Measurements from ENCODE around the gene DSE.

DSE gene

DNA sequence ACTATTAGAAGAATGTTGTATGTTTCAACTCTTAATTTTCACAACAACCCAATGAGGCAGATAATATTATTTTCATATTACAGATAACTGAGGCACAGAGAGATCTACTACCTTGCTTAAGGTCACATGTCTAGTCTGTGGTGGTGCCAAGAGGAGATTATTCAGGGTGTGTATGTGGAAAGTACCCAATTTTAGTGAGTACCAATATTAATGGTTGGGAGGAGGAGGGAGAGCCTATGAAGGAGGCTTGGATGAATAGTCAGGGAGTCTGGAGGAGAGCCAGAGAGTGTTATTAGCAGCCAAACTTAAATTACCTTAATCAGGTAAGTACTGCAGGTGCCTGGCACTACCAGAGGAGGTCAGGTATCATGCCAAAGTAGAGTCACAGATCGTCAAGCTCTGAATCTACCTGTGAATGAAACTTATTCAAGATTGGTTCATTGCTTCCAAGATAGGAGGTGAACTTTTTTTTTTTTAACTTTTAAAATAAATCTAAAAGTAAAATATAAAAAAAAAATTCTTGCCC lies 79.5 kb downstream of the DSE start:
- DNase-seq: no peak

DNA sequence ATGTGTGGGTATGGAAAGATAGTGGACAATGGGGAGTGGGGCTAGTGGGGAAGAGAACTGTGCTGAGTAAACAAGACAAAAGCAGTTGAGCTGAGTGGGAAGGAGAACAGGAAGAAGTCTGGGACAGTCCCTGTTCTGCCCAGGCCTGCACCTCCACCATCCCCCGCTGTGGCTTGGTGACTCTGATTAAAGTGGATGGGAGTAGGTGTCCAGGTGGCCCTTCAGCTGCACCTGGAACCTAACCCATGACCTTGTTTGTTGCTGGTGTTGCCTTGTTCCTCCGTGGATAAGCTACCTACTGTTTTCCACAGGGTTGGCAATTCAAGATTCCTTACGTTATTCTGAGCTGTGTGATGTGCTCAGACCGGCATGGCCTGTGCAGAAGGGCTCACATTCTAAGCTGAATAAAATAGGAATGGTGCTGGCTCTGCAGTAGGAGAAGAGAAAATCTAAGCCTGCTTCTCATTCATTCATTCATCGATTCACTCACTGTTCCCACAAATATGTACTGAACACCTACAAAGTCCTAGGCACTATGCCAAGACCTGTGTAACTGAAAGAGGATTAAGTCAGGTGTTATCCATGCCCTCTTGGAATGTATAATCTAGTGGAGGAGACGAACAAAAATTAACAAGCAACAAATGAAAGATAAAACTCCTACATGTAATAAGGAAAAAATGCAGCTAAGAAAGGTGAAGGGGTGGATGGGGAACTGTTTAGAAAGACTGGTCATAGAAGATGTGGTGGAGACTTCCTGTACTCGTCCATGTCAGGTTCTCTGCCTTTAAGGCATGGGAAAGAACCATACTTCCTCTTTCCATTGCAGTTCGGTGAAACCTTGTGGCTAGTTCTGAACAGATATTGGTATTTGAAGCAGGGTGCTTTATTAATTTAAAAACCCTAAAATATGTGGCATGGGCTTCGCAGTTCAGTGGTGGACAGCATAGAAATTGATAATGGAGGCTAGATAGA lies 80.3 kb downstream of the DSE start:
- peak; percentile 68 for DNase-seq

DNA sequence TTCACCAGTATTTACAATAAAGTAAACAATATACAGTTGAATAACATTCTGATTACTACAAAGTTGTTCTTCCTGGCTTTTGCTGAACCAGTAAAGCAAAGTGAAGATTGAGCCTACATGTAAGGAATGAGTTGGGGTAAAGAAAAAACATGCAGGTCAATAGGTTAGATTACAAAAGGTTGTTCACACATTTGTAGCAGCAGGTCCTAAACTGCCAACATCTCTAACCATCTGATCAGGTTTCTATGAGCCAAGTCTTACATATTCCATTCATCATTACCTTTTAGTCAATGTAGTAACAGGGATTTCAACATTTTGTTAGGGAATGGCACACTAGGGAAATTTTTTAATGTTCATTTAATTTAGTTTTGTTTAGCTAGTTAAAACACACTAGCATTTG lies 81.2 kb downstream of the DSE start:
- no peak for DNase-seq

DNA sequence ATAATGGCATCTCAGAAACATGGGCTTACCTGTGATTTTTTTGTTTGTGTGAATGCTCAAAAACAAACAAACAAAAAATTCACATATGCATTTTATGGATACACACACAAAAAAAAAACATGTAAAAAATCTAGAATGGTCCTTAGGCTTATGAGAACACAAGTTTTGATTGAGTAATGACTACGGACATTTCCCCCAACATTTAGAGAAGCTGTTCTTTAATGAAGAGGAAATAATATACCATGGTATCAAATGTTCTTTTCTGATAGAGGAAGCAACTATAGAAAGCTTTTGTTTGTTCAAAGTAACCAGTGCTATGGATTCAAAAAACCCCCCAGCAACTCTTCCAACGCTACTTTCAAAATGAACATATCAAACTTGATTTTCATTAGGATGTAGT lies 81.8 kb downstream of the DSE start:
- DNase-seq: no peak

DNA sequence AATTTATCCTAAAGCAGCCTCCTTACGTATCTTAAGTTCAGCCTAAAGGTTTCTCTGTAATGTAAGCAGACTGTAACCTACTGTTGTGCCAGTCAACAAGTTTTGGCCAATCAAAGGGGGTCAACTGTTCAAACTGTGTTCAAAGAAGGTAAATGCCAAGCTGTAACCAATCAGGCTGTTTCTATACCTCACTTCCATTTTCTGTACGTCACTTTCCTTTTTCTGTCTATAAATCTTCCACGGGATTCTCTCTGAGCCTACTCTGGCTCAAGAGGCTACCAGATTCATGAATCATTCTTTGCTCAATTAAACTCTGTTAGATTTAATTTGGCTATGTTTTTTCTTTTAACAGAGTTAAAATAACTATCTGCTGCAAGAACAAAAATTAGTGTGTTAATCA lies 85.4 kb downstream of the DSE start:
- no peak for DNase-seq

DNA sequence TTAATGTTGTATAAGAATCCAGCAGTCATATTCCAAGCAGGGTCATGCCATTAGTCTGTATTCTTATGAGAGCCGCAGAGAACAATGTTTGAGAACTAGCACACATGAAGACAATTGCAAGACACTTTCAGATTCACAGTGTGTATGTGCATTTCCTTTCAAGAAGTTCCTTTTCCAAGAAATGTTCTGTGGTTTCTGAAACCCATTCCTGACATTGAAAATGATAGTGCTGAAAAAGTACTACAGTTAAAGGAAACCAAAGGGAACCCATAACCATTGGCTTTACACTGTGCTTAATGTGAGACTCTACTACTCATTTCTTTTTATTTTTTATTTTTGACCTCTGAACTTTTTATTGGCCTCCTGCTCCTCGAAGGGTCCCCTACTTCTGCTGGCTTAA lies 86.2 kb downstream of the DSE start:
- DNase-seq: no peak

DNA sequence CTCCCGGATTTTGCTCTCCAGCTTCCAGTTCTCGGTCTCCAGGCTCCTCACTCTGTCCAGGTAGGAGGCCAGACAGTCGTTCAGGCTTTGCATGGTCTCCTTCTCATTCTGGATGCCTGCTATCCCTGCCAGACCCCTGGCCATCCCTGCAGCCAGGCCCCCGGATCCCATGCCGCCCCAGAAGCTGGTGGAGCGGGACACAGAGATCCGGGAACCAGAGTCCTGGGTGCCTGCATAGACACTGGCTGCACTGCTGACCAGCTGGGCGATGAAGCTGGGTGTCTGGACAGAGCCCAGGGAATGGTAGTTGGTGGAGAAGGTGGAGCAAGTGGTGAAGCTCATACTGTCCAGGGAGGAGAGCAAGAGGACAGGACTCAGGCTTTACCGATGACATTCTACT lies 87.5 kb downstream of the DSE start:
- no peak for DNase-seq

DNA sequence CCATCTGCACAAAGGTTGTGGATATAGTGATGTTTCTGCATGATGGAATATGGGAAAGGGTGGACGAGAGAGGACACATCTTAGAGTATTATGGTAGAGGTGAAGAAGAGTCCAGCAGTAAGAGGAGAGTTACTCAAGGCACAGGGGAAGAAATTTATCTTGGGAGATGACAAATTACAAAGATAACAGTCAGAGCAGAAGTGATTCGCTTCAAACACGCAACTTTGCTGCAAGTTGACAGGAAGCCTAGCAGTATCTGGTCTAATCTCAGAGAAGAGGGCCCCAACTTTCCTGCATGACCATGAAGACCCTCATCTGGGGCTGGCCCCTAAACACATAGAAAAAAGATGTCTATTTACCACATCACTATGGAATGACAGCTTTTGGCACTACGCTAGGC lies 89.2 kb downstream of the DSE start:
- no peak for DNase-seq

DNA sequence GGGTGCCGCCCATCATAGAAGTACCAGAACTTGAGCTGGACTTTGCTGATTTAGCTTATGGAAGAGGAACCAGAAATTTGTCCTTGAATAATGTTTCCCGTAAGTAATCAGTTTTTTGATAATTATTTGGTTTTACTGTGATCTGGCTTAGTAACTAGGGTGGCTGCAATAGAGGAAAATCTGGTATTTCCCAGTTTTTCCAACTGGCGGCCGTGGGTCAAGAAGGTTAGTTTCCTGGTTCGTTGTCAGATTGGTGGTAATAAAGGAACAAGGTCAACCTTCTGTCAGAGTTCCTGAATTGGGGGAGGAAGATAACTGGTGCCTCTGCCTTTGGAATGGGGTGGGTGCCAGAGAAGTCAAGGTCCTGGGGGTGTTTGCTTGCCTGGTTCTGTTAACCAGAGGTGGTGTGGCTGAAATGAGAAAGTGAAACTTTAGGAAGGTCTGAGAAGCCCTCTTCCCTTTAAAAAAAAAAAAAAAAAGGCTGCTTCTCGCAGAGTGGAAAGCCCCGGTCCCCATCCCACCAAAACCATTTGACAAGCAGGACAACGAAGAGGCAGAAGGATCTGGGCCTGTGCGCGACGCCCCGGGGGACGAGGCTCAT lies 90.7 kb downstream of the DSE start, which contains the start of gene CALHM6:
CALHM6 (plus strand) TSS at position 45 of the 601 bp plus-strand sequence; CDS start at position 600, 555 bp downstream.
- DNase-seq: no peak

DNA sequence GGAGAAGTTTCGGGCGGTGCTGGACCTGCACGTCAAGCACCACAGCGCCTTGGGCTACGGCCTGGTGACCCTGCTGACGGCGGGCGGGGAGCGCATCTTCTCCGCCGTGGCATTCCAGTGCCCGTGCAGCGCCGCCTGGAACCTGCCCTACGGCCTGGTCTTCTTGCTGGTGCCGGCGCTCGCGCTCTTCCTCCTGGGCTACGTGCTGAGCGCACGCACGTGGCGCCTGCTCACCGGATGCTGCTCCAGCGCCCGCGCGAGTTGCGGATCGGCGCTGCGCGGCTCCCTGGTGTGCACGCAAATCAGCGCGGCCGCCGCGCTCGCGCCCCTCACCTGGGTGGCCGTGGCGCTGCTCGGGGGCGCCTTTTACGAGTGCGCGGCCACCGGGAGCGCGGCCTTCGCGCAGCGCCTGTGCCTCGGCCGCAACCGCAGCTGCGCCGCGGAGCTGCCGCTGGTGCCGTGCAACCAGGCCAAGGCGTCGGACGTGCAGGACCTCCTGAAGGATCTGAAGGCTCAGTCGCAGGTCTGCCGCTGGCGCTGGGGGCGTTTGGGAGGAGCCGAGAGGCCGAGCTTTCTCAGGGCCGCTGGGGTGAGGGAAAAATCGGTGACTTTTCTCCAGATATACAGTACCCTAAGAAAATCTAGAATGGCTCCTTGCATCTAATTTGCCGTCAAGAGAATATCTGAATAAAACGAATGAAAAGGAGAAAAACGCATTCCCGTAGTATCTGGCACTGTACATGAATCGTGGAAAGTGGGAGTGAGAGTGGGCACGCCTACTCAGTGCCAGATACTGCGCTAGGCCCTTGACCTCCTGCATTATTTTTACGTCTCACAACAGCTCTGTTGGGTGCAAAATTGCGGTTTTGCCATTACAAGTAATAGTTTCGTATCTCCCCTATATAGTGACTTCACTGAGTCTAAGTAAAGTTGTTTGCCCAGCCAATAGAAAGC lies 91.5 kb downstream of the DSE start:
- peak; percentile 46 for DNase-seq

DNA sequence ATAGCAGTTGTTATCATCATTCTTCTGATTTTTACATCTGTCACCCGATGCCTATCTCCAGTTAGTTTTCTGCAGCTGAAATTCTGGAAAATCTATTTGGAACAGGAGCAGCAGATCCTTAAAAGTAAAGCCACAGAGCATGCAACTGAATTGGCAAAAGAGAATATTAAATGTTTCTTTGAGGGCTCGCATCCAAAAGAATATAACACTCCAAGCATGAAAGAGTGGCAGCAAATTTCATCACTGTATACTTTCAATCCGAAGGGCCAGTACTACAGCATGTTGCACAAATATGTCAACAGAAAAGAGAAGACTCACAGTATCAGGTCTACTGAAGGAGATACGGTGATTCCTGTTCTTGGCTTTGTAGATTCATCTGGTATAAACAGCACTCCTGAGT lies 92.6 kb downstream of the DSE start:
- DNase-seq: no peak

DNA sequence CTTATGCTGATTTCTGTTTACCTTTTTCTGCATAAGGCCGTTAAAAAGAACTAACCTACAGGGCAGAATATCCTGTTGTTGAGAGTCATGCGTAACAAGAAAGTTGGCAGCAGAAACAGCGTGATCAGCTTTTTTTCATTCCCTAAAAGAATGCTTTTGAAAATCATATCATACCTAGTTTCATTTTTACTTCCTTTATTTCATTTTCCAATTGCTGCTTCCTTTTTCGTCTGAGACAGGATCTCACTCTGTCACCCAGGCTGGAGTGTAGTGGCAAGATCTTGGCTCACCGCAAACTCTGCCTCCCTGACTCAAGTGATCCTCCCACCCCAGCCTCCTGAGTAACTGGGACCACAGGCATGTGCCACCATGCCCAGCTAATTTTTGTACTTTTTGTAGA lies 94.5 kb downstream of the DSE start:
- peak; percentile 73 for DNase-seq

DNA sequence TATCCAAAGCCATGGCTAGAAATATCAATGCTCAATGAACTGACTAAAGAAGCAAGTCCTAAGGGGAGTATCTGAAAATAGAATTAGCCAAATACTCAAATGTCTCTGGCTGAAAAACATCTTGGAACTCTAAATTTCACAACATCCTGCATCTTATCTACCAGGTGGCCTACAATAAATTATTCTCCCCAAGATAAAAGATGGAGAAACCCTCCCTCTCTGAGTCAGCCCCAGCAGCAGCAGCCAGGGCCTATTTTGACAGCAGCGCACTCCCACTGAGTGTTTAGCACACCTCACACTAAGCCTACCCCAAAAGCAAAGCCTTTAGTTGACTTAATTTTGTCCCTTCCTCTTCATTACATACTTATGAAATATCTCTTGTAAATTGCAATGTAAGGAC lies 96.3 kb downstream of the DSE start:
- no peak for DNase-seq

DNA sequence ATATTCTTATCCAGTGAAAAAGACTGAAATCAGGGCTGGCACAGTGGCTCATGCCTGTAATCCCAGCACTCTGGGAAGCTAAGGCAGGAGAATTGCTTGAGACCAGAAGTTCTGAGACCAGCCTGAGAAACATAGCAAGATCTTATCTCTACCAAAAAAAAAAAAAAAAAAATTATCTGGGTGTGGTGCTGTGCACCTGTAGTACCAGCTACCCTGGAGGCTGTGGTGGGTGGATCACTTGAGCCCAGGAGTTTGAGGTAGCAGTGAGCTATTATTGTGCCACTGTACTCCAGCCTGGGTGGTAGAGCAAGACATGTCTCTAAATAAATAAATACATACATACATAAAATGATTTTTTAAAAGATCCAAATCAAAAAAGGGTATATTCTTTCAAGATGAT lies 96.8 kb downstream of the DSE start:
- no peak for DNase-seq

DNA sequence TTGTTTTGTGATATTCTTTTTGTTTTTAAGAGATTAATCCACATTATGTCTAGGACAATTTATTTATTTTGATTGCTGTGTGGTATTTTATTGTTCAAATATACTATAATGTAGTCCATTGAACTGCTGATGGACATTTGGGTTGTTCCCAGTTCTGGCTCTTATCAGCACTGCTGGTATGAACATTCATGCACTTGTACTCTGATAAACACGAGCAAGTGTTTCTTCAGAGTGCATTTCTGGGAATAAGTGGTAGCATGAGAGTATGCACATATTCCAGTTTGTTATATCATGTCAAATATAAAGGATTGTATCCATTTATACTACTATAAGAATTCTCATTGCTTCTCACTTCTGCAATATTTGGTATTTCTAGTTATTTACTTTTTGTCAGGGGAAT lies 97.5 kb downstream of the DSE start:
- DNase-seq: no peak

DNA sequence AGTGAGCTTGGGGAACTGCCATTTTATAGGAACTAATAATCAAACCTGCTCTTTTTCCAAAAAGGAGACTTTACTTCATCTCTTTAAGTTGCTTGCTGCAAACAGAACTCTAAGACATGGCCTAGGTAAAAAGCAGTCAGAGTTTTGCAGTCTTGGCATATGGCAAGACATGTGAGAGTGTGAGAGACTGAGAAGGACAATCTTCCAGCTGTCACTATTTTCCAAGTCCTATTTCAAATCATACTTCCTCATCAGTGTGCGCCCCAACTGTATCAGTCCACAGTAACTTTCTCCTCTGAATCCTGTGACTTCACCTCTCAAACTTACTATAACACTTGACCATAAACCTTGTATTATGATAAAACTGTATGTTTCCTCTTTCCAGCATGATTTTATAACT lies 100.8 kb downstream of the DSE start:
- DNase-seq: no peak

DNA sequence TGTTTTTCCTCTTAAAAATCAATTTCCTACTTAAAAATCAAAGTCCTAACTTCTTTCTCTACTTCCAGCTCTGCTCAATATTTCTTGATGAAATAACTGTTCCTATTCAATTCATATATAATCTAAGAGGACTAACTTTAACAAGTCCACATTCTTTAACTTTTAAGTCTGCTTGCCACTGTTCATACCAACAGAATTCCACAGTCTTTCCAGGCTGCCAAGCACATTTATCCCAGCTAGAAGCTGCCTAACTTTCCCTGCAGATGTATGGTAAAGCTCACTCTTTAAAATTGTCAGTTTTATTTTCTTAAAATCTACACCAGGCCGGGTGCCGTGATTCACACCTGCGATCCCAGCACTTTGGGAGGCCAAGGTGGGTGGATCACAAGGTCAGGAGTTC lies 102.0 kb downstream of the DSE start:
- DNase-seq: no peak

DNA sequence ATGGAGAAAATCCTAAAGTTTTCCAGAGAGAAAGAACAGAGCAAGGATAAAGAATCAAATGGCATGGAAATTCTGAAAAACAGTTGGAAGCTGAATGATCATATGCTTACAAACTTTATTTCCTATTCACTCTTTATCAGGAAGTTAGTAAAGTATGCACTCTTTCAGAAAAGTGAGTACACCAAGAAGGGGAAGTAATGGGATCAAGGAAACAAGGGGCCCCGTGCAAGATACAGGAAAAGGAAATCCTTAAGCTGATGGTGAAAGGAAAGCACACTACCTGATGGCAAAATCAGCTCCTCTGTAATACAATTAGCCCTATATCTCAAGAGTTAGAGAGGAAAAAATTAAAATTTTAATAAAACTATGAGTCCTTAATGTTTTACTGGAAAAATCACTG lies 104.4 kb downstream of the DSE start:
- DNase-seq: peak; percentile 37

DNA sequence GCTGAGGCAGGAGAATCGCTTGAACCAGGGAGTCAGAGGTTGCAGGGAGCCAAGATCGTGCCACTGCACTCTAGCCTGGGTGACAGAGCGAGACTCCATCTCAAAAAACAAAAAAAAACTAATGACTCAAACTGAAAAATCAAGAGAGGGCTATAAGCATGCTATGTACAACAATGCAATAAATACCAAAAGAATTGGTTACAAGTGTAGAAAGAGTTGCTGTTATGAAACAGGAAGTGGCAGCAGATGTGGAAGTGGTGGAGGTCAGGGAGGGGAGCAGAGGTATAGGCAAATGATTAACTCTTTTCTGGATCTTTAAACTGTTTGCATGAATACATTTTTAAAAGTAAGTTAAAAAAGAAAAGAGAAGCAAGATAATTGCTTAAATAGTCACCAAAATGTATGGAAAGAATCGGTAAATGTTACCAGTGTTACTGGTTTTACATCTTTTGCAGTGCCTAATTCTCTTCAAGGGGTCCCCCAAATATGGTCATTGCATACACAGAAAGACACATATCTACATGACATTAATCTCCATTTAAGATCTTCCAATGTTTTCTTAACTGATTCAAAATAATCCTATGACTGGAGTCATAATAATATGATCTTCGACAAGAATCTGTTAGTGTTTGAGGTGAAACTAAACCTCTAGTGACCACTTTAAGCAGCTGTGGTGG lies 105.4 kb downstream of the DSE start:
- DNase-seq: peak; percentile 63

DNA sequence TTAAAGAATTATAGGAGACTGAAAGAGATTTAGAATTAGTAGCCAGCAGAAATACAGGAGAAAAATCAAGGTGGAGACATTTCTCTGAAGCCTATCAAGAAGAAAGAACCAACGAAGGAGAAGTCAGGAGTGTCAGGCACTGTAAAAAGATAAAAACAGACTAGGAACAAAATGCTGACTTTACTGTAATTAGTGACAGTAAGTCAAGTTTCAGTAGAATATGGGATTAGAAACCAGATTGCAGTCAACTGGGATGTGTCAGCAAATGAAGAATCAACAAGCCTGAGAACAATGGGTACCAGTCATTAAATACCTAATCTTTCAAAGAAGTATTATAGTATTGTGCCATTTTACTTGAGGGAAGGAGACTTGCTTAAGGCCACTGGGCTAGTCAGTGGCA lies 112.0 kb downstream of the DSE start:
- DNase-seq: no peak

DNA sequence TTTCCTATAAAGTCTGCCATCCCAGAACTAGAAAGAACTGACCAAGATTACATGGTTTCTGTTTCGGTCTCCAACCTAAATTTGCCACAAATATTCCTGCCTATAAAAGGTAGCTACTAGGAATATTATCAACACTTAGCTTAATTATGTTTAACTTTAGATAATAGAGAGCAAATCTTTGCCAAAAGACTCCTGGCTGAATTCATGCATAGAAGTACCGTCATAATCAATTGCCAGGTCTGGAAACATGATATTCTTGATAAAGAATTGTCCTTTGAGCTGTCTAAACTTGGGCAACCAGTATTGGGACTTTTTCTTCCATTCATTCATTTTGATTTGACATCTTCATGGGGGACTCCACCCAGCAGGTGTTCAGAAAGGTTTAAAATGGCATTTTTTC lies 112.9 kb downstream of the DSE start:
- DNase-seq: no peak

DNA sequence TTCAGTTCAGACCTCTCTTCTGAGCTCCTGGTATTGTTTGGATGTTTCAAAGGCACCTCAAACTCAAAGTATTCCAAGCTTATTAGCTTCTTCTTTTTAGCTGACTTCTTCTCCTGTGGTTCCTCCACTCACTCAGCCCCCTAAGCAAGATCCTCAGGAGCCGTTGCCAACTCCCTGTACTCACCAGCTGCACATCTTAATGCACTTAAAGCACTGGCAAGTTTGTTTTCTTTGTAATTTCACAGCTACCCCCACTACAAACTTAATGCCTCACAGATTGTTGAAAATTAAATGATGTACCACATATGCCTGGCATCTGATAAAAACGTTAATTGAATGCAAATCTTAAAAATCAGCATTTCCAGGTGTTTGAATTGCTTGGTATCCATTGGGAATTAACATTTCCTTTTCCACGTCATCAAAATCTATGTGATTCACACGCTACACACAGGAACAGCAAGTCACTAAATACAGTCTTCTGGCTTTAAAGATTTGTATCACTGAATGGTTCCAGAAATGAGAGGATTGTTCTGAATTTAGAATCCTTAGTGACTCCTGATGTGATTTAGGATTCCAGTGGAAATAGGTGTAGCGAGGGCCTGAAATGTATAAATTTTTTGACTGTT lies 114.9 kb downstream of the DSE start:
- DNase-seq: no peak

Measured in GDM1 (cell line).